ENCODE measurements around the gene PPM1F. TPM values are rescaled to one million over a fixed set of nuclear protein-coding genes. Genes with fewer than 3 reads are reported as not detected.

Gene PPM1F
- polyA plus RNA-seq, 1 donor (not counting 4 experiments of a cell fraction or from before 2014, with no cell fraction given) = 18.2 TPM

GRCh38 chr22:21989049-21989448, 36.4 kb upstream of the PPM1F start:
- no peak for TF ChIP-seq CTCF (optimal IDR thresholded peaks at IDR 0.05 in 1 of 3, IDR thresholded peaks at IDR 0.05 in 1 of 3, conservative IDR thresholded peaks at IDR 0.05 in 1 of 3; ENCODE audit: extremely low read depth in 1 of 3, insufficient read depth in 2 of 3, low read length in 3 of 3)
- no peak for TF ChIP-seq EZH2 (IDR thresholded peaks at IDR 0.05; ENCODE audit: low read length)
- no peaks in the 10 kb centered on the region for H4K20me1 ChIP-seq (ENCODE audit: control insufficient read depth, extremely low read depth, insufficient read depth, low read length)
- dilution Hi-C loops (cut with MboI; ENCODE audit: extremely low pct_ligation_motif_present, low sequenced_read_pairs) = no loop called here
- H3K27ac ChIP-seq (ENCODE audit: control insufficient read depth, insufficient read depth, low read length) = no peak overlapping the region
- H3K27me3 ChIP-seq (ENCODE audit: control insufficient read depth, extremely low read depth, insufficient read depth, low read length) = peaks cover 3% of the 10 kb centered on the region
- no peaks in the 10 kb centered on the region for H3K9me3 ChIP-seq (ENCODE audit: control insufficient read depth, low read depth, low read length)
- H3K4me1 ChIP-seq (ENCODE audit: control insufficient read depth, extremely low read depth, insufficient read depth, low read length) = no peaks in the 10 kb centered on the region
- H3K9me1 ChIP-seq (ENCODE audit: control insufficient read depth, extremely low read depth, insufficient read depth, low read length) = no peaks in the 10 kb centered on the region
- no peak overlapping the region for H3K4me2 ChIP-seq (ENCODE audit: control insufficient read depth, extremely low read depth, insufficient read depth, low read depth, low read length)
- H3K36me3 ChIP-seq (ENCODE audit: control insufficient read depth in 2 of 2, extremely low read depth in 1 of 2, insufficient read depth in 2 of 2, low read length in 2 of 2) = no peaks in the 10 kb centered on the region
- FAIRE-seq (no peak), DNase-seq (ENCODE audit: low read depth, low spot score) (no peak)
- H3K4me3 ChIP-seq (ENCODE audit: control insufficient read depth in 2 of 3, extremely low read depth in 1 of 3, insufficient read depth in 2 of 3, low read depth in 1 of 3, low read length in 3 of 3) = no peak overlapping the region
- H3K79me2 ChIP-seq (ENCODE audit: control insufficient read depth, insufficient read depth, low read length) = no peaks in the 10 kb centered on the region
- H3K9ac ChIP-seq (ENCODE audit: control insufficient read depth, extremely low read depth, insufficient read depth, low read length) = no peak overlapping the region
- no peak overlapping the region for H2AFZ ChIP-seq (ENCODE audit: control insufficient read depth, low read length)

- FAIRE-seq (no peak), DNase-seq (ENCODE audit: low read depth, low spot score) (no peak)
- peaks cover 22% of the 10 kb centered on the region for H3K79me2 ChIP-seq (ENCODE audit: control insufficient read depth, insufficient read depth, low read length)
- no peaks in the 10 kb centered on the region for H4K20me1 ChIP-seq (ENCODE audit: control insufficient read depth, extremely low read depth, insufficient read depth, low read length)
- no peak overlapping the region for H3K27ac ChIP-seq (ENCODE audit: control insufficient read depth, insufficient read depth, low read length)
- H3K9me3 ChIP-seq (ENCODE audit: control insufficient read depth, low read depth, low read length) = no peaks in the 10 kb centered on the region
- H3K4me3 ChIP-seq (ENCODE audit: control insufficient read depth in 2 of 3, extremely low read depth in 1 of 3, insufficient read depth in 2 of 3, low read depth in 1 of 3, low read length in 3 of 3) = no peak overlapping the region
- peaks cover 3% of the 10 kb centered on the region for H3K27me3 ChIP-seq (ENCODE audit: control insufficient read depth, extremely low read depth, insufficient read depth, low read length)
- H3K9me1 ChIP-seq (ENCODE audit: control insufficient read depth, extremely low read depth, insufficient read depth, low read length) = no peaks in the 10 kb centered on the region
- no peak for TF ChIP-seq CTCF (optimal IDR thresholded peaks at IDR 0.05 in 1 of 3, IDR thresholded peaks at IDR 0.05 in 1 of 3, conservative IDR thresholded peaks at IDR 0.05 in 1 of 3; ENCODE audit: extremely low read depth in 1 of 3, insufficient read depth in 2 of 3, low read length in 3 of 3)
- no peak for TF ChIP-seq EZH2 (IDR thresholded peaks at IDR 0.05; ENCODE audit: low read length)
- no peaks in the 10 kb centered on the region for H3K36me3 ChIP-seq (ENCODE audit: control insufficient read depth in 2 of 2, extremely low read depth in 1 of 2, insufficient read depth in 2 of 2, low read length in 2 of 2)
- dilution Hi-C loops (cut with MboI; ENCODE audit: extremely low pct_ligation_motif_present, low sequenced_read_pairs) = no loop called here
- peaks cover 9% of the 10 kb centered on the region for H3K4me1 ChIP-seq (ENCODE audit: control insufficient read depth, extremely low read depth, insufficient read depth, low read length)
- no peak overlapping the region for H3K9ac ChIP-seq (ENCODE audit: control insufficient read depth, extremely low read depth, insufficient read depth, low read length)
- H3K4me2 ChIP-seq (ENCODE audit: control insufficient read depth, extremely low read depth, insufficient read depth, low read depth, low read length) = no peak overlapping the region
- no peak overlapping the region for H2AFZ ChIP-seq (ENCODE audit: control insufficient read depth, low read length)
Observed at GRCh38 chr22:21985214-21985613, 32.6 kb upstream of the PPM1F start.

All from keratinocyte (primary cell).